A673 (cell line): ENCODE results near the gene EPHA8.

Experiments
- EZH2 ChIP-seq: fragments of 200-600 bp; sonication (generic); IDR thresholded peaks from 2 replicates; pipeline ENCODE4 v1.6.1; 2017; ENCODE audit warnings: borderline replicate concordance, low read depth, mild to moderate bottlenecking, mixed read lengths, antibody characterized with exemption, low read length; ENCODE audit not compliant: poor library complexity, severe bottlenecking
- TF ChIP-seq, protein P1 (sequence below): fragments of 300-800, 200-600 bp; sonication (generic); conservative IDR thresholded peaks from 2 replicates; pipeline ENCODE4 v1.5.1; 2017; ENCODE audit warnings: low read depth, mild to moderate bottlenecking, antibody characterized with exemption, low read length, moderate library complexity, mixed read lengths

DNA sequence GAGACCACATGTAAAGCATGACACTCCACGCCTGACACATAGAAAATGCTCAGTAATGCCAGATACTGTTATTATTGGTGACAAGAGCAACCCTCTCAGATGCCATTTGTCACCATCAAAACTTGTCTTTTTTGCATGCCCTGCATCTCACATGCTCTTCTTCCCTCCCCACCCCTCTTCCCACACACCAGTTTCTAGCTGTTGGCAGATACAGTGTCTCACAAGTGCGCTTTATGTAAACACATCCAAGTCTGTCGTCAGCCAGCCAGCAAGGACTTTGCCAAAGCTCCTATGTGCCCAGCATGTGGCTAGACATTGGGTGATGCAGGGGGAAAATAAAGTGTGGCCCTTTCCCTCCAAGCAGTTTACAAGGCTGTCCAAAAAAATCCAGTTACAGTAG is 44.9 kb upstream of the EPHA8 start:
- TF ChIP-seq, protein P1, sequence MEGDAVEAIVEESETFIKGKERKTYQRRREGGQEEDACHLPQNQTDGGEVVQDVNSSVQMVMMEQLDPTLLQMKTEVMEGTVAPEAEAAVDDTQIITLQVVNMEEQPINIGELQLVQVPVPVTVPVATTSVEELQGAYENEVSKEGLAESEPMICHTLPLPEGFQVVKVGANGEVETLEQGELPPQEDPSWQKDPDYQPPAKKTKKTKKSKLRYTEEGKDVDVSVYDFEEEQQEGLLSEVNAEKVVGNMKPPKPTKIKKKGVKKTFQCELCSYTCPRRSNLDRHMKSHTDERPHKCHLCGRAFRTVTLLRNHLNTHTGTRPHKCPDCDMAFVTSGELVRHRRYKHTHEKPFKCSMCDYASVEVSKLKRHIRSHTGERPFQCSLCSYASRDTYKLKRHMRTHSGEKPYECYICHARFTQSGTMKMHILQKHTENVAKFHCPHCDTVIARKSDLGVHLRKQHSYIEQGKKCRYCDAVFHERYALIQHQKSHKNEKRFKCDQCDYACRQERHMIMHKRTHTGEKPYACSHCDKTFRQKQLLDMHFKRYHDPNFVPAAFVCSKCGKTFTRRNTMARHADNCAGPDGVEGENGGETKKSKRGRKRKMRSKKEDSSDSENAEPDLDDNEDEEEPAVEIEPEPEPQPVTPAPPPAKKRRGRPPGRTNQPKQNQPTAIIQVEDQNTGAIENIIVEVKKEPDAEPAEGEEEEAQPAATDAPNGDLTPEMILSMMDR = no peak
- no peak for TF ChIP-seq EZH2
